GM12874 (cell line): Measurements from ENCODE around the gene C2orf81.

Experiments
- TF ChIP-seq, protein P1 (sequence below): IDR thresholded peaks from 2 replicates; pipeline ENCODE4 v1.5.1; 2011; ENCODE audit warnings: low read depth, mild to moderate bottlenecking, control low read depth, low read length, moderate library complexity; ENCODE audit not compliant: insufficient read depth

The C2orf81 gene

GRCh38 chr2:74427551-74427950 is 6.1 kb upstream of the C2orf81 start:
- TF ChIP-seq, protein P1, sequence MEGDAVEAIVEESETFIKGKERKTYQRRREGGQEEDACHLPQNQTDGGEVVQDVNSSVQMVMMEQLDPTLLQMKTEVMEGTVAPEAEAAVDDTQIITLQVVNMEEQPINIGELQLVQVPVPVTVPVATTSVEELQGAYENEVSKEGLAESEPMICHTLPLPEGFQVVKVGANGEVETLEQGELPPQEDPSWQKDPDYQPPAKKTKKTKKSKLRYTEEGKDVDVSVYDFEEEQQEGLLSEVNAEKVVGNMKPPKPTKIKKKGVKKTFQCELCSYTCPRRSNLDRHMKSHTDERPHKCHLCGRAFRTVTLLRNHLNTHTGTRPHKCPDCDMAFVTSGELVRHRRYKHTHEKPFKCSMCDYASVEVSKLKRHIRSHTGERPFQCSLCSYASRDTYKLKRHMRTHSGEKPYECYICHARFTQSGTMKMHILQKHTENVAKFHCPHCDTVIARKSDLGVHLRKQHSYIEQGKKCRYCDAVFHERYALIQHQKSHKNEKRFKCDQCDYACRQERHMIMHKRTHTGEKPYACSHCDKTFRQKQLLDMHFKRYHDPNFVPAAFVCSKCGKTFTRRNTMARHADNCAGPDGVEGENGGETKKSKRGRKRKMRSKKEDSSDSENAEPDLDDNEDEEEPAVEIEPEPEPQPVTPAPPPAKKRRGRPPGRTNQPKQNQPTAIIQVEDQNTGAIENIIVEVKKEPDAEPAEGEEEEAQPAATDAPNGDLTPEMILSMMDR: no peak

- TF ChIP-seq, protein P1: no peak
Measured at GRCh38 chr2:74426181-74426758, 4.9 kb upstream of the C2orf81 start.

- TF ChIP-seq, protein P1: no peak
Measured at GRCh38 chr2:74425523-74425922, 4.1 kb upstream of the C2orf81 start.

GRCh38 chr2:74424995-74425406 is 3.6 kb upstream of the C2orf81 start:
- TF ChIP-seq, protein P1: no peak

- TF ChIP-seq, protein P1: no peak
Measured at GRCh38 chr2:74424139-74424992, 2.9 kb upstream of the C2orf81 start.

DNA sequence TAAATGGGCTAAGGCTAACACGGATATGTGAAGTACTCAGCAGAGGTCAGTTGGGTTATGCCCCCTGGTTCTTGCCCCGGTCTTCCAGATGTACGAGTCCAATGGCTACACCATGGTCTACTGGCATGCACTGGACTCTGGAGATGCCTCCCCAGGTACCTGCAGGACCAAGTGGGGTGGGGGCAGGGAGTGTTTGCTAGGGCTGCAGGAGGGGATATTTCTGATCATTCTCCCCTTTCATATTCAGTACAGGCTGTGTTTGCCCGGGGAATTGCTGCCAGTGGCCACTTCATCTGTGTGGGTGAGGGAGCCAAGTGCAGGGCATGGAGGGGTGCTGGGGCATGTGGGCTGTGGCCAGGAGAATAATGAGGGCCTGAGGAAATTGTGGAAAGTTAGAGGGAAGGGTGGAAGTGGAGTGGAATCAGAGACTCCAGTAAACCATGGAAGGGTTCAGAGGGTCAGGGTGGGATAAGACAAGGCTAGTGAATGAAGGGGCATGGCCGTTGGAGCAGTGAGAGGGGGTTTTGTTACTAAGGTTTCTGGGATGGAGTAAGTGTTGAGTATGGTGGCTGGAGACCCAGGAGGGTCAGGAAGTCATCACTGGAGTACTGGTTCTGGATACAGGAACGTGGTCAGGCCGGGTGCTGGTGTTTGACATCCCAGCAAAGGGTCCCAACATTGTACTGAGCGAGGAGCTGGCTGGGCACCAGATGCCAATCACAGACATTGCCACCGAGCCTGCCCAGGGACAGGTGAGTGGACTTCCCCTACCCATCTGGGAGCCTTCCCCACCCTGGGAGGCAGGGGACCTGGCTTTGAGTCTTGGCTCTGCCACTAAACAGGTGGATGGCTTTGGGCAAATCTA is 2.0 kb upstream of the C2orf81 start:
- TF ChIP-seq, protein P1: no peak

GRCh38 chr2:74420006-74420405 is 1.4 kb downstream of the C2orf81 start:
- TF ChIP-seq, protein P1: no peak
